GM18858 (cell line): ENCODE data around the gene ITCH.
"Not testable (repeated sequence)": the region's sequence is repeated elsewhere in the genome, so short reads cannot be mapped to it uniquely, and the experiment has no call there.

Experiments
- ATAC-seq: cut with Tn5 transposase; IDR thresholded peaks from one replicate; pipeline ENCODE4 v1.9.1; 2021; ENCODE audit not compliant: unreplicated experiment

The ITCH gene

DNA sequence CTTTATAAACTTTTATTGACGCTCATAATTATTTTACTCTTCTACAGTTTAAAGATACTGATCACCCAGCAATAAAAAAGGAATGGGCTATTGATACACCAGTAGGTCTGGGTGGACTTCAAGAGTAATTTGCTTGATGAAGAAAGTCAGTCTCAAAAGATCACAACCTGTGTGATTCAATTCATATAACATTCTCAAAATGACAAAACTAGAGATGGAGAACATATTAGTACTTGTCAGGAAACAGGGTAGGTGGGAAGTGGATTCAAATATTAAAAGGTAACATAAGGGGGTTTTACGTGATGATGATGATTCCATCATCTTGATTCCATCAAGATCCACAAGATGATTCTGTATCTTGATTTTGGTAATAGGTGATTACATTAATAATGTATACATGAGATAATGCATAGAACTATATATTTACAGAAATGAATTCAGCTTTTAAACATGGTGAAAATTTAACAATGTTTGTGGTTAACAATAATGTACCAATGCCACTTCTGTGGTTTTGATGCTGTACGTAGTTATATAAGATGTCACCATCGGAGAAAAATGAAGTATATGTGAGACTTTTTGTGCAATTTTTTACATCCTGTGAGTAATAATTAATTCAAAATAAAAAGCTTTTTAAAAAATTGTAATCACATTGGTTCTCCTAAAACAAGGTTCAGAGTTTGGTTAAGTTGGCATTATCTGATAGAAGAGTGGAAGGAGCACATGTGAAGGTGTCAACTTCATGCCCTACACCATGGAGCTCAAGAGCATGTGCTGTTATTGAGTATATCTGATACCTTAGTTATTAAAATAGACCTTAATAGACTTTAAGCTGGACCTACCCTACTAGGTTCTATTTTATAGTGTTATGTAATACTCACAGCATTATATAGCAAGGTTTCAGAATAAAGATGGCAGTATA, 86.9 kb downstream of the ITCH start:
- no peak for ATAC-seq

DNA sequence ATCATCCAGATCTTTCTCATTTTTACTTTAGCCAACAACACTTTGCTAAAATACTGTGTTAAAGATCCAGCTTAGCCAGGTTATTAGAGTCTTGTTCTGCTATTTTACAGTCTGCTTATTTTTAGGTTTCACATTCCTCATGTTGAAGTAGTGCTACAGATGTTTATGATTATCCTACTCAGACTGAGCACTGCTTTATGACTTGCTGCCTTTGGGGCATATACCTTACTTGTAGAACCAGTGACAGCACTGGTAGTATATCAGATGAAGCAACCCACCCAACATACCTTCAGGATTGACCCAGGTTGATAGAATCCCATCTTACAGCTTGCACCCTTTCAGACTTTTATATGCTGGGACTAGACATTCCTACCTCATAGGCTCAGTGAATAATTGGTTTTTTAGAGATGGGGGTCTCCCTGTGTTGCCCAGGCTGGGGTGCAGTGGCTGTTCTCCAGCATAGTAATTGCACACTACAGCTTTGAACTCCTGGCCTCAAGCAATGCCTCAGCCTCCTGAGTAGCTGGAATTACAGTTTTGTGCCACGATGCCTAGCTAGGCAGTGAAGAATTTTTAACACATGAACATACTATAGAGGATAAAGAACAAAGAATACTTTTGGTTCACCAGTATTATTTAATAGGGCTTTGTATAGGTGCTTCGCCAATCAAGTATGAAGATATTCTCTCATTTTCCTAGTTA, 89.4 kb downstream of the ITCH start:
- no peak for ATAC-seq

- no peak for ATAC-seq
These were observed 95.6 kb downstream of the ITCH start for GRCh38 chr20:34458631-34459030.

- ATAC-seq, result no peak
These were observed 96.3 kb downstream of the ITCH start for GRCh38 chr20:34459209-34459897.

DNA sequence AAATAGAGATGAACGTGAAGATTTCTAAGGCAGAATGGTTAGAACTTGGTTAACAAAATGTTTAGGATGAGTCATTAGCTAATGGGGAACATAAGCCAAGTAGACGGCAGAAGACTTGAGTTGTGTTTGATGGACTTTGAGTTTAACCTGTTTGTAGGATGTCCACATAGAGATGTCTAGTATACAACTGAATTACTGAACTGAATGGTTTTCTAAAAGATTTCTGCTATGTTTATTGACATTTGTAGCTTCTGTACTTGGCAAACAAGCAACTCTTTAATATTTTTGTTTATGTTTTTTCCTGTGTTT, 98.7 kb downstream of the ITCH start:
- no peak for ATAC-seq

DNA sequence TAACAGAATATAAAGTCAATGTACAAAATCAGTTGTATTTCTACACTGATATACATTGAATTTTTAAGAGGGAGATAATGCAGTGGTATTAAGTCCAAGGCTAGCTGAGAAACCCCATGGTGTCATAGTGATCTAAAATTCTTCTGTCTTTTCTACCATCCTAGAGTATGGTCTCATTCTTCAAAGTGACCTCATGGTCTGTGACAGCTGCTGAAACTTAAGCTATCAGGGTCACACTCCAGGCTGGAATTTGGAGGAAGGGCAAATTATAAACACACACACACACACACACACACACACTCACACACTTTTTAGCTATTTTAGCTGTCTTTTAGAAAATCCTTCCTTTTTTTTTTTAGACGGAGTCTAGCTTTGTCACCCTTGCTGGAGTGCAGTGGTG, 105.9 kb downstream of the ITCH start:
- ATAC-seq, result no peak

GRCh38 chr20:34472246-34472925, 109.3 kb downstream of the ITCH start:
- ATAC-seq, result no peak

DNA sequence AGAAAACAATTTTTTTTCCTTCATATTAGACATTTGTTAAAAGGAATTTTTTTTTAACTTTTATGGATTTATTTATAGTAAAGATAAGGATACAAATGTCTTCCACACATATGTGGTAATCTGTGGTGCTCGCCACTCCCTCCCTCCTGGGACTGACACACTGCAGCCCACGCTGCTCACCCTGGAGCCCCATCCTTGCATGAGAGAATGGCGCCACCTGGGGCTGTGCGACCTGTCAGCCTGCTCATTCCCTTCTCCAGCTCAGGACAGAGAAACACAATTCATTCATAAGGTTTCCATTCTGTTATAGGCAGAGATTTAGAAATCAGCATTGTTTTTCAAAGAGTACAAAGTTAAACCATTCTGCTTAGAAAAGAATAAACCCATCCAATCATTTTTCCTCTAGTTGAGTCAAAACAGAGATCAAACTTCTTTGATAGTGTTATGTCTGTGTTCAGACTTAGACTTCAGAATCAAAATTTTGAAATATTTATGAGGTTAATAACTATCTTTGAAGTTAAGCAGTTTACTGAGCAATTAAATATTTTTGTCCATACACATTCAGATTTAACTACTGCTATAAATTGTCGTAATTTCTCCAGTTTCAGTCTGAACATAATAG, 110.3 kb downstream of the ITCH start:
- no peak for ATAC-seq

DNA sequence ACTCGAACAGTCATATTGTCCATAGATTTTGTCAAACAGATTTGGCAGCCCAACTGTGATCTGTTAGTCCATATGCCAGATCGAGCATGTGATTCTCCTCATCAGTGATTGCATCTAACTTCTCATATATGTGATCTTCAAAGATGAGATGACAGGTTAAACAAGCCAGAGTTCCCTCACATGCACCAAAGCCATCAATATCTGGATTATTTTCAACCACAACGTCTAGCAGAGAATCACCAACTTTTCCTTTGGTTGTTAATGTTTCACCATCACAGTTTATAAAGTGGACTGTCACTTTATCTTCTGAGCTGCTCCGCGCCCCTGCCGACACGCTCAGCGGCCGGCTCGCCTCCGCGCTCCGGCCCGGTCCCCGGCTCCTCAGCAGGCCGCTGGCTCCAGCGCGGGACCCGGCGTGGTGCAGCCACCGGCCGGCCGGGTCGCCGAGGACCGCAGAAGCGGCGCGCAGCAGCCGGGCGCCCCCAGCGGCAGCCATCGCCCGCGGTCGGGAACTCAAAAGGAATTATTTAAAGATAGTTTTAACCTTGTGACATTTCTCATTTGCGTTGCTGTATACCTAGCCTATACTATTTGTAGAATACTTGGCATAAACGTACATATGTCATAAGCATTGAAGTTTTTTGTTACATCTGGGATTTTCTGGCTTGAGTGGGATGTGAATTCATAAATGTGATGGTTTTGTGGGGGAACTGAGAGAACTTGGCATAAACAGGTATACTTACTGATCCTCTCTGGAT, 113.1 kb downstream of the ITCH start:
- no peak for ATAC-seq

DNA sequence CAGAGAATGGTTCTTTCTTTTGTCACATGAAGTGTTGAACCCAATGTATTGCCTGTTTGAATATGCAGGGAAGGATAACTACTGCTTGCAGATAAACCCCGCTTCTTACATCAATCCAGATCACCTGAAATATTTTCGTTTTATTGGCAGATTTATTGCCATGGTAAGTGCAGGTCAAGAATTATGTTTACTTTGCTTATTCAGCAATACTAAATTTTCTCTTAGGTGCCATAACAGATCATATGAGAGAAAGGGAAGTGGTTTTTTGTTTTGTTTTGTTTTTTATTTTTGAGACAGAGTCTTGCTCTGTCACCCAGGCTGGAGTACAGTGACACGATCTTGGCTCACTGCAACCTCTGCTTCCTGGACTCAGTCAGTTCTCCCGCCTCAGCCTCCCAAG, 116.6 kb downstream of the ITCH start:
- no peak for ATAC-seq

GRCh38 chr20:34482154-34482553, 119.1 kb downstream of the ITCH start:
- ATAC-seq, result not testable (repeated sequence)

- not testable (repeated sequence) for ATAC-seq
These were observed 120.6 kb downstream of the ITCH start for GRCh38 chr20:34483585-34484220.

DNA sequence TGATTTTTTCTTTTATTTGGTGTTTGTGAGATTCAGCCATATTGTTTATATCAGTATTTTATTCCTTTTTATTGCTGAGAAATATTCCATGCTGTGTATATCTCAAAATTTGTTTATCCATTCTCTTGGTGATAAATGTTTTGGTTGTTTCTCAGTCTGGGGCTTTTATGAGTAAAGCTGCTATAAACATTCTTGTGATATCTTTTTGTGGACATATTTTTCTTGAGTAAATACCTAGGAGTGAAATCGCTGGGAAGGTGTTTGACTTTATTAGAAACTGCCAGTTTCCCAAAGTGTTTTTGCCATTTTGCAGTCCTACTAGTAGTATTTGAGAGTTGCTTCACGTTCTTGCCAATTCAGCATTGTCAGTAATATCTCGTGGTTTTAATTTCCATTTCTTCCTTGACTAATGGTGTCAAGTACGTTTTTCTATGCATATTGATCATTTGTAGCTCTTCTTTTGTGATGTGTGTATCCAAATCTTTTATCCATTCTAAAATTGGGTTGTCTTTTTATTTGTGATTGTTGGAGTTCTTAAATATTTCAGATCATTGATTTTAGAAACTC, 122.1 kb downstream of the ITCH start:
- no peak for ATAC-seq

DNA sequence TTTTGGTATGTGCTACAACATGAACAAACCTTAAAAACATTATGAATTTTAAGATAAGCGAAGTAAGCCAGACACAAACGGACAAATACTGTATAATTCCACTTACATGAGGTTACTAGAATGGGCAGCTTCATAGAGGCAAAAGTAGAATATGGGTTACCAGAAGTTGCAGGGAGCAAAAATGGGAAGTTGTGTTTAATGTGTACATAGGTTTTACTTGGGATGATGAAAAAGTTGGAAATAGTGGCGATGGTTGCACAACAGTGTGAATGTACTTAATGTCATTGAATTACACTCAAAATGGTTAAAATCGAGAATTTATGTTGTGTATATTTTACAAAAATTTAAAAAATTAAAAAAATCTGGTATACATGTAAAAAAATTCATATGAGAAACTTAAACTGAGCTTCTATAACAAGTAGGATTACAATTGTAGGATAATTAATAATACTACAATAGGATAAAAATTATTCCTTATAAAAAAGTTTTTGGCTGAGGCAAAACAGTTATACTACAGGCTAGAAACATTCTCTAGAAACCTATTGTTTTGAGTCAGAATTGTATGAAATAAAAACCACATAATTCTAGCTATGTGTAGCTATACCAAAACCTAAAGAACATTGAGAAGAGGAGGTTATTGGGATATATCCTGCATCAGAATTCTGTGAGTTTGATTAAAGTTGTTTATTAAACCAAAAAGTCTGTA, 128.3 kb downstream of the ITCH start:
- no peak for ATAC-seq

DNA sequence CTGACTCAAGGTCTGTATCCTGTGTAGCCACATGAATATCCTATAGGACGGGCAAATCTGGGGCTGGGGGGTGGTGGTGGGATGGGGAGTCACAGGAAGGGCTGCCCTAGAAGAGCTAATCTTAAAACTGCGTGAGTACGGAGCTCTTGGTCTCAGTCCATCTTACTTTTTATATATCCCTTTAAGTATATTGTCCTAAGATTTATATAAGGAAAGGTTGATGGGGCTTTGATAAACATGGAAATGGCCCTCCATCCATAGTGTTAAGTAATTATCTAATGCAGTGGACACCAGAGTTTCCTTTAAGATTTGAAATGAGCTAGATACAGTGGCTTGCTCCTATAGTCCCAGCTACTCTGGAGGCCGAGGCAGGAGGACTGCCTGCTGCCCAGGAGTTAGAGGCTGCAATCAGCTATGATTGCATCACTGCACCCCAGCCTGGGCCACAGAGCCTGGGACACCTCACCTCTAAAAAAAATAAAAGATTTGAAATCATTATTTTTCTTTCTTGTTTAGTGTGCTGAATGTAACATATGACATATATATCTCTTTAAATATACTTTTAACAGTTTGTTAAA, 128.9 kb downstream of the ITCH start:
- ATAC-seq, result no peak

DNA sequence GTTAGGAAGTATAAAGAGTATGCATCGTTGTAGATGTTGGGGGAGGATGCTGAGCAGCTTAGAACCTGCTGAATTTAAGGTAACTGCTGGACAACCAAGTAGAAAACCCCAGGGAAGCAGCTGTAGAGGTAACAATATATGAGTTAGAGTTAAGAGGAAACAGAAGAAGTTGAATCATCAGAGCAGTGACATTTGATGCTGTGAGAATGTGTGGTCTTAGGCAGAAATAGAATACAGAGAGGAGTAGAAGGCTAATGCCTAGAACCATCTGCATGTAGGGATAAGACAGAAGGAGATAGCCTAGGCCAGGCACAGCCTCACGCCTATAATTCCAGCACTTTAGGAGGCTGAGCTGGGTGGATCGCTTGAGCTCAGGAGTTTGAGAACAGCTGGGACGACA, 130.6 kb downstream of the ITCH start:
- no peak for ATAC-seq

GRCh38 chr20:34495307-34495706, 132.2 kb downstream of the ITCH start:
- no peak for ATAC-seq

DNA sequence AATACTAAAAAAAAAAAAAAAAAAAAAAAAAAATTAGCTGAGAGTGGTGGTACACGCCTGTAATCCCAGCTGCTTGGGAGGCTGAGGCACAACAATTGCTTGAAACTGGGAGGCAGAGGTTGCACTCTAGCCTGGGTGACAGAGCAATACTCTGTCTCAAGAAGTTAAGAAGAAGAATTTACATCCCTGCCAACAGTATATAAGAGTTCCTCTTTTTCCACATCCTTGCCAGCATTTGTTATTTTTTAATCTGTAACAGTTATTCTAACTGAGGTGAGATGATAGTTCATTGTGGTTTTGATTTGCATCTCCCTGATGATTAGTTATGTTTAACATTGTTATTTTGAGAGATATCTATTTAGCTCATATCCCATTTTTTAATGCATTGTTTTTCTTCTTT, 132.8 kb downstream of the ITCH start:
- ATAC-seq, result no peak
